ENCODE results near the gene MPL.
"Not testable (repeated sequence)": the region's sequence is repeated elsewhere in the genome, so short reads cannot be mapped to it uniquely, and the experiment has no call there.

The MPL gene

DNA sequence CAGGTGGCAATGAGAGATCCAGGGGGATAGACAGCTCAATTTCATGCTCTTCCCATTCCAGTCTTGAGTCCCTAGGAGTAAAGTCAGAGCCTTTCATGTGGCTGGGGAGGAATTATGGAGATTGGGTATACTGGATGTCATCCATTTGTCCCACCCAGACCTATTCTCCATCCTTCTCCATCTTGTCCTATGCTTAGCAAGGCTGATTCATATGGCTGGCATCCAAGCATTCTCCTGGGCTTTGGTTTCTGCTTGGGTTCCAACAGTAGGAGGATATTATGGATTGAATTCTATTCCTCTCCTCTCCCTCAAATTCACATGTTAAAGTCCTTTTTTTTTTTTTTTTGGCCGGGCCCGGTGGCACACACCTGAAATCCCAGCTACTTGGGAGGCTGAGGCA lies 17.3 kb downstream of the MPL start:
- DNase-seq (ENCODE audit: low spot score): no peak

DNA sequence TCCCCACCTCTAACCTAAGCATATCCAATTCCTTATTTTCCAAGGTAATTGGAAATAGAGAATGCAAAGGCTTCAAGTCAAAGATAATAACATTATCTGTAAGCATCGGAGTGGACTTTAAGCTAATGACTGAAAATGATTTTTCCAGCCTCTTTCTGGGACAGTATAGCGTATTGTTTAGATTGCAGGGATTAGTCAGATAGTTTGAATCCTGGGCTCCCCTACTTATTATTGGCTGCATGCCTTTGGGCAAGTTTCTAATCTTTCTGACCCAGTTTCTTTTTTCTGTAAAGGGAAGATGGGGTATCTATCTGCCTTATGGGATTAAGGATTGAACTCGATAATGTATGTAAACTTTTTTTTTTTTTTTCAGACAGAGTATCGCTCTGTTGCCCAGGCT lies 19.6 kb downstream of the MPL start:
- DNase-seq (ENCODE audit: low spot score): no peak

DNA sequence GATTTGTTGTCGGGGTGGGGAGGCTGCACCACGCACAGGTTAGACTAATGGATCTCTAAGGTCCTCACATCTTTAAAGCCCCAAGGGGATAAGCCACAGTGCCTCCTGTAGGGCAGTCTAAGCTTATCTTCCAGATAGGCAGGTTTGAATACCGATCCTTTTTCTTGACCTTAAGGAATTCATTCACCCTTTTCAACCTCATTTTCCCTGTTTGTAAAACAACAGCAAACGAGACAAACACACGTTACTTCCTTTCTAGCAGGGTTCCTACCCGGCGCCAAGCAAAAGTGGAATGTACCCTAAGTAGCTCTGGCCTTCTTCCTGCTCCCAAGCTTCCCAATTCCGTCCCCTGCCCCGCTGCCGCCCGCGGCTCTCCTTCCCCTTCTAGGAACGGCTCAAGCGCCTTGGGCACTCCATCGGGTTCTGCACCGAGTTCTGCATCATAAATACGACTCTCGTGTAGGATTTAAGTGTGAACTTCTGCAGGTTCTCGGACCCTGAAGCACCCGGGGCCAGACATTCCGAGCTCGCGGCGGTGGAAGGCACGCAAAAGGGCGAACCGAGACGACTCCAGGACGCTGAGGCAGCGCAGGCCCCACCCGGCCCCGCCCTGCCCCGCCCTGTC lies 20.6 kb downstream of the MPL start:
- no peak for DNase-seq (ENCODE audit: low spot score)

DNA sequence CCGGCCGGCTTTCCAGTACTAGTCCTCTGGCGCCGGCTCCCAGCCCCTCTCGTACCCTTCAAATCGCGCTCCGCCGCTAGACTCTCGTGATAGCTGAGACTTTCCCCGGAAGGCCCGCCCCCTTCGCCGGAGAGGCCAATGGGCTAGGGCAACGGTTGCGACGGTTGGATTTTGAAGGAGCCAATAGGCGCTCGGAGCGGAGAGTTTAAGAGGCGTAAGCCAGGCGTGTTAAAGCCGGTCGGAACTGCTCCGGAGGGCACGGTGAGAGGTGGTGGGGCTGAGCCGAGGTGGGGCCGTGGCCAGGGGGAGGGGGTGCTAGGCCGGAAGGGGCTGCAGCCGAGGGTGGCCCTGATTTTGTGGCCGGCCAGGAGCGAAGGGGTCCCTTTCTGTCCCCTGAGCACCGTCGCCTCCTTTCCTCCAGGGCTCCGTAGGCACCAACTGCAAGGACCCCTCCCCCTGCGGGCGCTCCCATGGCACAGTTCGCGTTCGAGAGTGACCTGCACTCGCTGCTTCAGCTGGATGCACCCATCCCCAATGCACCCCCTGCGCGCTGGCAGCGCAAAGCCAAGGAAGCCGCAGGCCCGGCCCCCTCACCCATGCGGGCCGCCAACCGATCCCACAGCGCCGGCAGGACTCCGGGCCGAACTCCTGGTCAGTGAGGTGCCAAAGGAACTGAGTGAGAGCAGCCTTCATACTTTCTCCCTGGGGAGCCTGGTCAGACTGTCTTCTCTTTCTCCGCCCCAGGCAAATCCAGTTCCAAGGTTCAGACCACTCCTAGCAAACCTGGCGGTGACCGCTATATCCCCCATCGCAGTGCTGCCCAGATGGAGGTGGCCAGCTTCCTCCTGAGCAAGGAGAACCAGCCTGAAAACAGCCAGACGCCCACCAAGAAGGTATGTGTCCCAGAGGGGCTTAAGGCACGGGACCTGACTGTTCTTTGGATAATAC lies 21.4 kb downstream of the MPL start, which contains the start of gene CDC20:
Gene CDC20 (plus strand): TSS at position 236 of the 948 bp plus-strand sequence. CDS start 235 bp downstream, at position 471.
- peak; percentile 100 for DNase-seq (ENCODE audit: low spot score)

DNA sequence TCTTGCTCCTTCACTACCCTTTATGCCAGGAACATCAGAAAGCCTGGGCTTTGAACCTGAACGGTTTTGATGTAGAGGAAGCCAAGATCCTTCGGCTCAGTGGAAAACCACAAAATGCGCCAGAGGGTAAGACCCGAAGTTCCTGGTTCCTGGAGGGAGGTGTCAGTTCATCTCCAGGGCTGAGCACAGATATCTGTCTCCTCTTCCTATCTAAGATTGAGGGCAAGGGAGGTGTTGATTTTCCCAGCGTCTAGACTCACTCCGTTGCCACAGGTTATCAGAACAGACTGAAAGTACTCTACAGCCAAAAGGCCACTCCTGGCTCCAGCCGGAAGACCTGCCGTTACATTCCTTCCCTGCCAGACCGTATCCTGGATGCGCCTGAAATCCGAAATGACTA lies 22.1 kb downstream of the MPL start:
- DNase-seq (ENCODE audit: low spot score): no peak

DNA sequence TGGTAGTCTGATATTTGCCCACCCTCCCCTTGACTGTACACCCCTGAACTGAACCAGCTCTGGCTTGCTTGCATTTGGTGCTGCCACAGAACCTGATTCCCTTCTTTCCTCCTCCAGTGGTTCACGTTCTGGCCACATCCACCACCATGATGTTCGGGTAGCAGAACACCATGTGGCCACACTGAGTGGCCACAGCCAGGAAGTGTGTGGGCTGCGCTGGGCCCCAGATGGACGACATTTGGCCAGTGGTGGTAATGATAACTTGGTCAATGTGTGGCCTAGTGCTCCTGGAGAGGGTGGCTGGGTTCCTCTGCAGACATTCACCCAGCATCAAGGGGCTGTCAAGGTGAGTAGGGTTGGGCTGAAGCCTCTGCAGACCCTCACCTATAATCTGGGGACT lies 23.0 kb downstream of the MPL start:
- no peak for DNase-seq (ENCODE audit: low spot score)

DNA sequence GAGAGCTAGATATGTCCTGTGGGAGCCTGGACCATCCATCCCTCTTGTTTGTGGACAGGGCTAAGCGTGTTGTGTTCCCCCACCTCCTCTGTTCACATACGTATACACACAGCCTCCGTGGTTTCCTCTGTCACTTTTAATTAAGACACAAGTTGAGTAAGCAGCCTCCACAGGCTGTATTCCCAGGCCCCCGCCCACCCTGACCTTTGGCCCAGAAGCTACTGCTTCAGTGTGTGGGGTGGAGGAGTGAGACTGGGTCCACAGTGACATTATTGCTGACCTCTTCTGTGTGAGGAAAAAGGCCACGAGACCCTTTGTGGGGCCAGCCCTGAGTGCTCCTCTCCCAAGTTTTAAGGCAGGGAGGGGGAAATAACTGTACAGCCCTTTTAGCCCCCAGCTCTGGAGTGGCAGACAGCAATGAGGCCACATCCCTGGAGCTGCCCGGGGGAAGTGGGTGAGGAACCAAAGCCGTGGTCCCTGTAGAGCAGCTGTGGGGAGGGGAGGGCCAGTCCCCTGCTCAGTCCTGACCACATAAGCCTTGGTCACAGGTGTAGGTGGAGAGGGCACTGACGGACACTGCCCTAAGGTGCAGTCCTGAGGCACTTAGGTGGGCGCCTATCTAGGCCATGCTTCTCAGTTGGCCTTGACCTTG lies 25.8 kb downstream of the MPL start:
- no peak for DNase-seq (ENCODE audit: low spot score)

DNA sequence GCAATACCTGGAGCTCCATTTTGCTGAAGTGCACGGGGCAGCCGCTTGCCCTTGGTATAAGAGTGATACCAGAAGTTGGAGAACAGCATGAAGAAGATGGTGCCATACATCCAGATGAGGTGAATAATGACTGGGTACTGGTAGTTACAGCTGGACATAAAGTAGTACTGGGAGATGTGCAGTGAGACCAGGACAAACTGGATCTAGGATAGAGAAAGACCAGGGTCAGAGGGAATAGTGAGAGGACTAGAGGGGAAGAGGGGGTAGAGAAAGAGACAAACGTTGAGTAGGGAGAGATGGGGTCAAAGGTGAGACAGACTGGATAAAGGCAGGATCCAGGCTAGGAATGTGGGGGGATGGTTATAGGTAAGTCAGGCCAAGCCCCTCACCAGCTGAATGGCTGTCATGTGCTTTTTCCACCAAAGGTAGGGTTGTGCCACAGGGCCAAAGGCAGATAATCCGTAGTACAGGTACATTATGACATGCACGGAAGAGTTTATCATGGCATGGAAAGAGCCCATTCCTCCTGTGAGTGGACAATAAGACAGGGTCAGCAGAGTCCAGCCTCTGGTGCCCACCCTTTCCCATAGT lies 26.4 kb downstream of the MPL start:
- DNase-seq (ENCODE audit: low spot score): no peak

DNA sequence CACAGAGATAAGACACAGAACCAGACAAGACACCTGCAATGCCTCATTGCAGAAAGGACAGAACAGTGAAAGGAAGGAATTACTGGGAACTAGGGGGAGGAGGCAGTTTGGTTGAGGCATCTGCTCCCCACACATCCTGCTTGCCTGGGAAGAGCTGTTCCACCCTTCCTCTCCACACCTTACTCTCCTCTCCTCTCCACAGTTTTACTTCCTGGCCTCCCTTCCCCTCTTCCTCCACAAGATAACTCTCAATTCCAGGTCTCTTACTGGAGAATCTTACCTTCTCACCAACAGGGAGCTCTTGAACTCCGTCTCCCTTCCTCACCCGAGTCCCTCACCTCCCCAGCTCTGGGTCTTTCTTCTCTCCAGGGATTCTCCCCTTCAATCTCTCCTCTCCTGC lies 28.1 kb downstream of the MPL start:
- no peak for DNase-seq (ENCODE audit: low spot score)

DNA sequence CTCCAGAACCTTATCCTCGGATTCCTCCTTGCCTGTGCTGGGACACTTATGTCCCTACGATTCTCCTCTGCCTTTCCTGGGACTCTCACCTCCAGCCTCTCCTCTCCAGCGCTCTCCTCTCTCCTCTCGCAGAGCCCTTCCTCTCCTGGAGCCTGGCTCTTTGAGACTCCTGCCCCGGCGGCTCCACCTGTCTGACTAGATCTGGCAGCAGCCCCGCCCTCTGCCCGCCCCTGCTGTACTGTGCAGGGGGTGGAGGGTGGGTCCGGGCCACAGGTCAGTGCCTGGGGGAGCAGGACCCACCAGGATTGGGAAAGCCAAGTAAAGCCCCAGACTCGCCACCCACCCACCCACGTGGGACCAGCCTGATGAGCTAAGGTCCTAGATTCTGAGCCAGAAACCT lies 28.6 kb downstream of the MPL start:
- no peak for DNase-seq (ENCODE audit: low spot score)

DNA sequence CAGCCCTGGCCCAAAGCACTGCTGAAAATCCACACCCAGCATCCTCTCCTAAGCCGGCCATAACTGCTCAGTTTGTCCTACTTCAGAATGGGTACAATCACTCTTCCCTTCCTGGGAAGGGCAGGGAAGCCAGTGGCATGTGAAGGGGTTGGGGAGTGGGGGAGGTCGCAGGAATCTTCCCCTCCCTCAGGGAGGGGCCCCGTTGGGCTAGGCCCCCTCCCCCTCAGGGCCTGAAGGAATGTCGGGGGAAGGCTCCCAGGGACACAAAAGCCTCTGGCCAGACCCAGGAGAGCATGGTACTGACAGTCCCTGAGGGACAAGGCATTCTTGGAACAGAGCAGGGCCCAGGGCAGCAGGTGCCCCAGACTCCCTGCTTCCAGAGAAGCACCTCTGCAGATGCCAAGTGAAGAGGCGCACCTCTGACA lies 29.0 kb downstream of the MPL start:
- no peak for DNase-seq (ENCODE audit: low spot score)

DNA sequence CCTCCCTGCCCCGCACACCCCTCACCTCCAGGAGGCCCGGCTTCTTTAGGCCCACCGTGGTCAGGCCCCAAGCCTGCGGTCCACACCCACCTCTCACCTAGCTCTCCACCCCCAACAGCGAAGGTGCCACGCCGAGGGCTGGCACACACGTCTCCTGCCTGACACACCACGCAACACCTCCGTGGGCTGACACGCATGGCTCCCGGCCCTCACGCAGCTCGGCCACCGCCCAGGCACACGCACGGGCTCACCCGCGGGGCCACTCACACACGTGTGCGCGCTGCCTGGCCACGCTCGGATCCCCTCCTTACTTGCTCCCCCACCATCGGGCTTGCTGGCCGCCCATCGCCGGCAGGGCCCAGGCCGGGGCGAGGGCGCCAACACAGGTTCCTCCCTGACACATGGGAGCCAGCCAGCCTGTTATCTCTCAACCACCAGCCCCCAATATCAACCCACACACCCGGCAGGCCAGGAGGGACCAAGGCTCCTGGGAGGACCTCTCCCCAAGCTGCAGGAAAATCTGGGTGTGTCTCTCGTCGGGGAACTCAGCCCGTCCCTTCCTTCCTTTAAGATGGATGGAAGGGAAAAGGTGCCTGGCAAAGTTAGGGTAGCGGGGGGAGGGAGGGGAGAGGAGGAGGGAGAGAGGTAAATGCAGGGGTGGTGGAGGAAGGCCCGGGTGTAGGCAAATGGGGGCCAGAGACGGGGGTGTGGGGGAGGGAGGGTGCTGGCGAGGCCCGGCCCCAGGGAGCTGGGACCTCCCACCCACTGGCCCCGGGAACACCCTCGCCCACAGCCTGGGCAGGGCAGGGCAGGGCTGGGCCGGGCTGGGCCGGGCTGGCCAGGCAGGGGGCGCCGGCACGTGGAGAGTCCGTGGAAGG lies 29.6 kb downstream of the MPL start:
- DNase-seq (ENCODE audit: low spot score): no peak

DNA sequence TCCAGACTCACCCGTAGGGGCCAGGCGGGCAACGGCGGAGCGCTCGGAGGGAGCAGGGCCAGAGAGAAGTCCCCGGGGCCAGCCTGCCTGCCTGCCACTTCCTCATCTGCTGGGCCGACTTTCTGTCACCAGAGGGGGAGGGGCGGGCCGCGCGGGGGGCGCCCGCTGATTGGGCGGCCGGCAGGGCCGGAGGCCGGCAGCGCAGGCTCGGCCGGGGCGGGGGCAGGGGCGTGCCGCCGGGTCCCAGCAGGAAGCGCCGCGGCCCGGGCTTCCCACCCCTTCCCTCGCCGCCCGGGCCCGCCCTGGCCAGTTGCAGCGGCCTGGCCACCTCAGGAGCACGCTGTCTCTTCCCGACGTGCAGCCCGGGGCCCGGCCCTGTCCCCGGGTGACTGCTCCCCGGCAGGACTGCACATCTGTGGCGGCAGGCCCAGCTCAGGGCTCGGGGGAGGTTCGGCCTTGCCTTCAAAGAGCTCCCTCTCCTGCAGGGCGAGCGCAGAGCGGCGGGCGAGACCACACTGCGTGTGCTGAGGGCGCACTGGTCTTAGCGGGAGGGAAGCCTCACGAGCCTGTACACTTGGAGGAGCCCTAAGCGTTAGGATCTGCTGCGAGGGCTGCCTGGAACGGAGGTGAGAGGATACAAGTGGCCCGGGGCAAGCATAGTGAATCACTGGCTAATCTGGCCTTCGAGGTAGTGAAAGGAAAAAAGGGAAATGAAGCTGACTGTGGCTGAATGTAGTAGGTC lies 30.5 kb downstream of the MPL start, which contains the start of gene ELOVL1:
Gene ELOVL1 (minus strand): TSS at position 108 of the 742 bp plus-strand sequence. CDS start 2,402 bp downstream, outside the sequence.
- DNase-seq (ENCODE audit: low spot score): peak; percentile 92

DNA sequence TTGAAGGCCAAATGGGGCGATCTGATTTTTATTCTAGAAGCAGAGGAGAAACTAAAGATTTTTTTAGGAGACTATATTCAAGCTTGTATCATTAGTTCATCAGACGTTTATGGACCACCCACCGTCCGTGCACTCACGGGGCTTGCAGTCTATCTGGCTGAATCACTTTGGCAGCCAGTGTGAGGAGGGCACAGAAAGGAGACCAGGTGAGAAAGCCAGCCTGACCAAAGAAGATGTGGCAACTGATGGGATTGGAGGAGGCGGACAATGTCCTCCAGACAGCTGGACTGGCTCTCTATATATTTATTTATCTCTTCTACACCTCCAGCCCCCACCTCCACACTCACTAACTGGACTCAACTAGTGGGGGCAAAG lies 31.0 kb downstream of the MPL start:
- no peak for DNase-seq (ENCODE audit: low spot score)

DNA sequence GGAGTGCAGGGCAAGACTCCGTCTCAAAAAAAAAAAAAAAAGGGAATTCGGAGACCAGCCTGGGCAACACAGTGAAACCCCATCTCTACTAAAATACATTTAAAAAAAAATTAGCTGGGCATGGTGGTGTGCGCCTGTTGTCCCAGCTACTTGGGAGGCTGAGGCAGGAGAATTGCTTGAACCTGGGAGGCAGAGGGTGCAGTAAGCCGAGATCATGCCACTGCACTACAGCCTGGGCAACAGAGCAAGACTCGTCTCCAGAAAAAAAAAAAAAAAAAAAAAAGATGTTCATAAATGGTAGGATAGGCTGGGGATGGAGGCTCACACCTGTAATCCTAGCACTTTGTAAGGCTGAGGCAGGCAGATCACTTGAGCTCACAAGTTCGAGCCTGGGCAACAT lies 32.2 kb downstream of the MPL start:
- DNase-seq (ENCODE audit: low spot score): not testable (repeated sequence)

DNA sequence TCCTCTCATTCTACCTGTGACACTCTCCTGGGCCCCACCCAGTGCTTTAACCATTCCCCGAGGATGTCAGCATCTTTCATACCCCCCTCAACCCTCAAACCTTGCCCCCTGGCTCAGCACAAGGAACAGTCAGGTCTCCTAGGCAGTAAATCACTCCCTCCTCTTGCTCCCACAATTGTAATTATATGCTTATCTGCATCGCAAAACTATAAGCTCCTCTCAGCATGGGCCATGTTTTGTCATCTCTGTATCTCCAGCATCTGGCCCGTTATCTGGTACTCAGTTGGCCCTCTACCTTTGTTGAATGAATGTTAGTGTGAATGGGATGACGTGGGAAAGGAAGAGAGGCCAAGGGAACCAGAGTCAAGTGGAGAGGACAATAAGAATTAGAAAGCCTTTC lies 32.9 kb downstream of the MPL start:
- DNase-seq (ENCODE audit: low spot score): no peak

DNA sequence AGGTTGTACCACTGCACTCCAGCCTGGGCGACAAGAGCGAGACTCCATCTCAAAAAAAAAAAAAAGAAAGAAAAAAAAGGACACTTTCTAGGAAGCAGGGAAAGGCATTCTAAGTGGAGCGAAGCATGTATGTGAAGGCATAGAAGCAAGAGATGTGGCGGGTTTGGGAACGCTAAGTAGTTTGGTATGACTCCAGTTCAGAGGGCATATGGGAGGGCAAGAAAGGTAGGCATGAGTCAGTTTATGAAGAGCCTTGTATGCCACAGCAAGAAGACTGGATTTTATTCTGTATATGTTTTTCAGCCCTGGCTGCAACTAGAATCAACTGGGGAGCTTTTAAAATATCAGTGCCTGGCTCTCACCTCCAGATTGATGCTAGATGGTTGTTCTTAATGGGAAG lies 34.6 kb downstream of the MPL start:
- no peak for DNase-seq (ENCODE audit: low spot score)

DNA sequence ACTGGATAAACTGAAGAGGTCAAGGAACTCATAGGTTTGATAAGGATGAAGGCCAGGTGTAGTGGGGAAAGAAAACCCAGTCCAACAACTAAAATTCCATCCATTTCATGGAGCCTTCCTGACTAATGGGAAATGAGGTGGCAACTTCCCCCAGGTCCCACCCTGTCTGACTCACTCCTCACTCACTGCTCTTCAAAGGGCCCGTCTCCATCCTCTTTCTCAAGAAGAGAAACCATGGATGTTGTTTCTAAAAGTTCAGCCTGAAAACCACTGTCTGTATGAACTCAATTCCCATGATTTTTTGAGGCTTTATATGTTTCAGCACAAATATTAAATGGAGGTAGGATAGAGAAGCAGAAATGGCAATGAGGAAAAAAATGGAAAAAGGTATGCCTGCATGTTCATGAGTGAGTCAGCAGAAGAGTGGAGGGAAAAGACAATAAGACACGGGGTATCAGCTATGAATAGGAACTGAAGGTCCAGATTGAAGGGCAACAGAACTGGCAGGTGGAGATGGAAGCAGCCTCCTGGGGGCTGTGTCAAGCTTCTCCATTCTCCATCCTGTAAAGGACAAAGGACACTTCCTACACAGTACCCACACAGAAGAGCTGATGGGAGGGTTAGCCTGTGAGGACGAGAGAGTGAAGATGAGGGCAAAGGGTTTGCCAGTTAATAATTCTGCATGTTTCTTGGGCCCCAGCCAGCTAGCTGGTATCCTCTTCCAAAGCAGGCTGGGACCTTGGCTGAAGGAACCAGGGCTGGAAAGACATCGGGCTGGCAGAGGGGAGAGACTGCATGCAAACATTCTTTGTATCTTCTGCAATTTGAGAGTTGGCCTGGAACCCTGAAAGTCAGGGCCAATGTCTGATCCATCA lies 35.7 kb downstream of the MPL start:
- no peak for DNase-seq (ENCODE audit: low spot score)

DNA sequence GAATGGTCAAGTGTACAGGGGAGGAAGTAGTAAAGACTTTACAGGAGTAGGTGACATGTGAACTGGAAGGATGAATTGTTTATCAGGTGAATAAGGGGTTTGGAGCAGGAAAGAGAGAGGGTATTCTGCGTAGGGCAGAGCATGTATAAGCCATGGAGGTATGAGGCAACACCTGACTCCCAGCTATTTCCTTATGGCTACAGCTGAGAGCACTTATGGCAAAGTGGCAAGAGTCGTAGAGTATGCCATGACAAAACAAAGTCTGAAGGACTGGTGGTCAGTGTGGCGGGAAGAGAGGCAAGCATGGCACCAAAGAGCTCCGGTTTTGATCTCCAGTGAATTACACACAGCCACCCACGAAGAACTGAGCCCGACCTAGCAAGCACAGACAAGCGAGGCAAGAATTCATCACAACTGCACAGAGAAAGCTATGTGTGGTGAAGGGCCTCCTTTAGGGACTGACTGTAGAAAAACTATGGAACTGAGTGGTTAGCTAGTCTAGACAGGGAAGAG lies 39.2 kb downstream of the MPL start:
- DNase-seq (ENCODE audit: low spot score): no peak

Data from activated CD4-positive, alpha-beta T cell treated with anti-CD3 and anti-CD28 coated beads, Interleukin-2, Interleukin-4, amounts not matched to agents 100 ng/mL and 50 ng/mL, durations not matched to agents 16 hours and 8 hours (primary cell).